ENCODE data around the gene PCDHB14.
"Not testable (repeated sequence)": the region's sequence is repeated elsewhere in the genome, so short reads cannot be mapped to it uniquely, and the experiment has no call there.

The PCDHB14 gene

GRCh38 chr5:141189131-141189530 lies 34.0 kb upstream of the PCDHB14 start:
- not testable (repeated sequence) for H3K4me3 ChIP-seq (ENCODE audit: low read length); H3K79me2 ChIP-seq (ENCODE audit: low read length)

GRCh38 chr5:141192110-141192725 lies 30.9 kb upstream of the PCDHB14 start, which contains the start of gene PCDHB10:
PCDHB10 (plus strand) TSS chr5:141192353; CDS start chr5:141192553, 200 bp downstream.
- Histone ChIP-seq H3K9me3 (replicated peaks; ENCODE audit: insufficient read depth, low read length) (no peaks in the 10 kb centered on the region), H2AFZ (ENCODE audit: low read length) (no peak within 1 kb of the TSS), H3K4me2 (ENCODE audit: low read depth, low read length) (no peak within 1 kb of the TSS), H3K79me2 (ENCODE audit: low read length) (no peaks in the 10 kb centered on the region), H3K9ac (ENCODE audit: low read length) (no peak within 1 kb of the TSS), H3K4me3 (ENCODE audit: low read length) (no peak within 1 kb of the TSS), H3K27ac (ENCODE audit: low read length) (no peak within 1 kb of the TSS), H3K27me3 (replicated peaks; ENCODE audit: insufficient read depth, low read length) (no peaks in the 10 kb centered on the region), H3K36me3 (replicated peaks; ENCODE audit: insufficient read depth, low read length) (no peaks in the 10 kb centered on the region), H4K20me1 (ENCODE audit: insufficient read depth, low read length) (no peaks in the 10 kb centered on the region), H3K4me1 (ENCODE audit: low read length) (no peaks in the 10 kb centered on the region), H3F3A (ENCODE audit: insufficient read depth, low read length) (no peaks in the 10 kb centered on the region), H3K9me2 (replicated peaks; ENCODE audit: insufficient read depth, low read length) (no peaks in the 10 kb centered on the region)
- DNase-seq: peak; percentile 59
- TF ChIP-seq CTCF (IDR thresholded peaks at IDR 0.05; ENCODE audit: low read length) (peak; percentile 88), EZH2phosphoT487 (IDR thresholded peaks at IDR 0.05; ENCODE audit: low read length) (no peak), EZH2 (optimal IDR thresholded peaks at IDR 0.05; ENCODE audit: low read depth, low read length) (no peak)

More at GRCh38 chr5:141189131-141189530, 34.0 kb upstream of the PCDHB14 start:
- H3K9me2 ChIP-seq (replicated peaks; ENCODE audit: insufficient read depth, low read length); H4K20me1 ChIP-seq (ENCODE audit: insufficient read depth, low read length); H3K9me3 ChIP-seq (replicated peaks; ENCODE audit: insufficient read depth, low read length); H3K27me3 ChIP-seq (replicated peaks; ENCODE audit: insufficient read depth, low read length); H3K4me2 ChIP-seq (ENCODE audit: low read depth, low read length); H2AFZ ChIP-seq (ENCODE audit: low read length); H3K36me3 ChIP-seq (replicated peaks; ENCODE audit: insufficient read depth, low read length); H3K9ac ChIP-seq (ENCODE audit: low read length); H3K27ac ChIP-seq (ENCODE audit: low read length); H3F3A ChIP-seq (ENCODE audit: insufficient read depth, low read length); H3K4me1 ChIP-seq (ENCODE audit: low read length); DNase-seq: not testable (repeated sequence)

GRCh38 chr5:141194332-141194731 lies 28.8 kb upstream of the PCDHB14 start:
- not testable (repeated sequence) for H3K27me3 ChIP-seq (replicated peaks; ENCODE audit: insufficient read depth, low read length); H3K79me2 ChIP-seq (ENCODE audit: low read length); H3K4me3 ChIP-seq (ENCODE audit: low read length); H3K4me2 ChIP-seq (ENCODE audit: low read depth, low read length); H3K4me1 ChIP-seq (ENCODE audit: low read length); H4K20me1 ChIP-seq (ENCODE audit: insufficient read depth, low read length); H2AFZ ChIP-seq (ENCODE audit: low read length); H3F3A ChIP-seq (ENCODE audit: insufficient read depth, low read length); H3K9ac ChIP-seq (ENCODE audit: low read length); H3K27ac ChIP-seq (ENCODE audit: low read length); H3K9me3 ChIP-seq (replicated peaks; ENCODE audit: insufficient read depth, low read length); H3K9me2 ChIP-seq (replicated peaks; ENCODE audit: insufficient read depth, low read length); DNase-seq; H3K36me3 ChIP-seq (replicated peaks; ENCODE audit: insufficient read depth, low read length)

GRCh38 chr5:141196363-141196762 lies 26.8 kb upstream of the PCDHB14 start:
- Histone ChIP-seq H4K20me1 (ENCODE audit: insufficient read depth, low read length) (no peaks in the 10 kb centered on the region), H3K79me2 (ENCODE audit: low read length) (no peaks in the 10 kb centered on the region), H3K27ac (ENCODE audit: low read length) (no peak overlapping the region), H3F3A (ENCODE audit: insufficient read depth, low read length) (no peaks in the 10 kb centered on the region), H3K9me3 (replicated peaks; ENCODE audit: insufficient read depth, low read length) (no peaks in the 10 kb centered on the region), H3K4me1 (ENCODE audit: low read length) (no peaks in the 10 kb centered on the region), H3K4me3 (ENCODE audit: low read length) (no peak overlapping the region), H3K27me3 (replicated peaks; ENCODE audit: insufficient read depth, low read length) (no peaks in the 10 kb centered on the region), H2AFZ (ENCODE audit: low read length) (no peak overlapping the region), H3K9ac (ENCODE audit: low read length) (no peak overlapping the region), H3K9me2 (replicated peaks; ENCODE audit: insufficient read depth, low read length) (no peaks in the 10 kb centered on the region), H3K4me2 (ENCODE audit: low read depth, low read length) (no peak overlapping the region), H3K36me3 (replicated peaks; ENCODE audit: insufficient read depth, low read length) (no peaks in the 10 kb centered on the region)
- TF ChIP-seq EZH2 (optimal IDR thresholded peaks at IDR 0.05; ENCODE audit: low read depth, low read length): no peak
- no peak for TF ChIP-seq EZH2phosphoT487 (IDR thresholded peaks at IDR 0.05; ENCODE audit: low read length)
- TF ChIP-seq CTCF (IDR thresholded peaks at IDR 0.05; ENCODE audit: low read length): no peak
- DNase-seq: no peak
